ENCODE data around the gene ACER3. TPM values are rescaled to one million over a fixed set of nuclear protein-coding genes. Genes with fewer than 3 reads are reported as not detected.

The ACER3 gene
- polyA plus RNA-seq, 3 donors: 22.9 to 45.4 (median 23.6) TPM

DNA sequence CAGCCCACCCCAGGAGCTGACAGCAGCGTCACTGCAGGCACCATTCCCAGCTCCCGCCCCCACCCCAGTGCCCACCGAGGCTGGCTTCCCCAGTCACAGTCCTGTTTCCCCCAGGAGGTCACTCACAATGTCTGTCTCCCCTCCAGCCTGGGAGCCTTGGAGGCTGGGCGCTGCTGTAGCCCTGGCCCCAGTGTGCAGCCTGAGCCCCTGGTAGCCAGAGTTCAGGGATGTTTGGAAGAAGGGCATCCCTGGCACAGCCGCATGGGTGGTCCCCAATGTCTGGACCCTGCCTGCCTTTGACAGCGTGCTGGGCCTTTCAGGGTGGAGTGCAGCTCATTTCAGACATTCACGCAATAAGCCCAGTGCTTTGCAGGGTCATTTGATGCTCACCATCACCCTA lies 210.4 kb downstream of the ACER3 start:
- no peak overlapping the region for H3K27ac ChIP-seq (ENCODE audit: low read depth in 1 of 2, low read length in 2 of 2)
- Mint-ChIP-seq H3K27ac (no peak overlapping the region), H3K4me1 (peaks cover 15% of the 10 kb centered on the region), H3K36me3 (no peaks in the 10 kb centered on the region), H3K27me3 (ENCODE audit: low read depth in 3 of 3) (peaks cover 5 to 15% (median 12%) of the 10 kb centered on the region in 3 donors), H3K4me3 (no peak overlapping the region), H3K9me3 (no peaks in the 10 kb centered on the region)
- DNase-seq: no peak
- 96% methylated on average over 4 of the region's 7 CpGs for WGBS (ENCODE audit: insufficient coverage)
- H3K79me2 ChIP-seq (ENCODE audit: insufficient read depth, low read length): no peaks in the 10 kb centered on the region
- no peaks in the 10 kb centered on the region for H4K20me1 ChIP-seq (ENCODE audit: insufficient read depth, low read length)
- no peaks in the 10 kb centered on the region for H3K36me3 ChIP-seq (replicated peaks in 1 of 2; ENCODE audit: control insufficient read depth in 1 of 2, insufficient read depth in 2 of 2, low read length in 2 of 2)
- peaks cover 0 to under 1% of the 10 kb centered on the region in 2 donors for H3K27me3 ChIP-seq (ENCODE audit: control insufficient read depth in 2 of 2, insufficient read depth in 2 of 2, low read length in 2 of 2)
- H2AFZ ChIP-seq (ENCODE audit: insufficient read depth, low read depth, low read length, poor library complexity, severe bottlenecking): no peak overlapping the region
- H3K4me3 ChIP-seq (replicated peaks in 1 of 3; ENCODE audit: low read depth in 2 of 3, low read length in 3 of 3): no peak overlapping the region
- no peak for TF ChIP-seq CTCF (IDR thresholded peaks at IDR 0.05)
- intact Hi-C loops (cut with micrococcal nuclease): no loop called here
- H3K4me2 ChIP-seq (replicated peaks; ENCODE audit: extremely low read depth, low read length, poor library complexity, severe bottlenecking): no peak overlapping the region
- H3K4me1 ChIP-seq (ENCODE audit: control insufficient read depth in 1 of 2, insufficient read depth in 2 of 2, low read length in 2 of 2): peaks cover 23 to 25% of the 10 kb centered on the region in 2 donors
- H3K9me3 ChIP-seq (replicated peaks in 1 of 2; ENCODE audit: control insufficient read depth in 1 of 2, insufficient read depth in 1 of 2, low read length in 2 of 2): no peaks in the 10 kb centered on the region
- no peak overlapping the region for H3K9ac ChIP-seq (ENCODE audit: insufficient read depth, low read length, poor library complexity, severe bottlenecking)

GRCh38 chr11:77071671-77072605 lies 211.2 kb downstream of the ACER3 start:
- peak overlapping the region in 1 of 2 donors; percentile 21 for H3K4me3 Mint-ChIP-seq
- H3K27me3 Mint-ChIP-seq (ENCODE audit: low read depth in 3 of 3): peaks cover 5 to 16% (median 13%) of the 10 kb centered on the region in 3 donors
- Histone ChIP-seq H3K4me1 (ENCODE audit: control insufficient read depth in 1 of 2, insufficient read depth in 2 of 2, low read length in 2 of 2) (peaks cover 19% of the 10 kb centered on the region in 2 donors), H3K9me3 (replicated peaks in 1 of 2; ENCODE audit: control insufficient read depth in 1 of 2, insufficient read depth in 1 of 2, low read length in 2 of 2) (no peaks in the 10 kb centered on the region), H3K4me2 (replicated peaks; ENCODE audit: extremely low read depth, low read length, poor library complexity, severe bottlenecking) (no peak overlapping the region), H3K4me3 (replicated peaks in 1 of 3; ENCODE audit: low read depth in 2 of 3, low read length in 3 of 3) (no peak overlapping the region), H3K27me3 (ENCODE audit: control insufficient read depth in 2 of 2, insufficient read depth in 2 of 2, low read length in 2 of 2) (no peaks in the 10 kb centered on the region), H3K36me3 (replicated peaks in 1 of 2; ENCODE audit: control insufficient read depth in 1 of 2, insufficient read depth in 2 of 2, low read length in 2 of 2) (no peaks in the 10 kb centered on the region), H3K9ac (ENCODE audit: insufficient read depth, low read length, poor library complexity, severe bottlenecking) (no peak overlapping the region), H4K20me1 (ENCODE audit: insufficient read depth, low read length) (no peaks in the 10 kb centered on the region), H3K79me2 (ENCODE audit: insufficient read depth, low read length) (no peaks in the 10 kb centered on the region), H2AFZ (ENCODE audit: insufficient read depth, low read depth, low read length, poor library complexity, severe bottlenecking) (peak overlapping the region; percentile 39), H3K27ac (ENCODE audit: low read depth in 1 of 2, low read length in 2 of 2) (peak overlapping the region; percentile 19 to 21)
- DNase-seq: peak; percentile 18 to 21 (median 19)
- intact Hi-C loops (cut with micrococcal nuclease): no loop called here
- peaks cover 14% of the 10 kb centered on the region for H3K4me1 Mint-ChIP-seq
- WGBS (ENCODE audit: insufficient coverage): 47% methylated on average over 11 of the region's 15 CpGs
- H3K36me3 Mint-ChIP-seq: no peaks in the 10 kb centered on the region
- no peaks in the 10 kb centered on the region for H3K9me3 Mint-ChIP-seq
- H3K27ac Mint-ChIP-seq: peak overlapping the region in 3 of 7 donors; percentile 2 to 66 (median 33)
- TF ChIP-seq CTCF (IDR thresholded peaks at IDR 0.05): no peak

Measured in CD14-positive monocyte (primary cell).